Non-pigmented ciliary epithelial cell (primary cell): Measurements from ENCODE around the gene OR52E2.

Experiments used
- DNase-seq: peaks from one replicate; pipeline ENCODE4 v3.0.0-alpha.2; 2010; ENCODE audit warnings: low read depth

The OR52E2 gene

GRCh38 chr11:5011254-5011653 lies 48.2 kb downstream of the OR52E2 start:
- no peak for DNase-seq
